Ramos (cell line): Measurements from ENCODE around the gene OR10D3.
"Not testable (repeated sequence)": the region's sequence is repeated elsewhere in the genome, so short reads cannot be mapped to it uniquely, and the experiment has no call there.

Experiments used
- in situ Hi-C: fragments of 300-500 bp; cut with MboI; formaldehyde crosslinking; loops from one replicate; pipeline ENCODE4 v1.14.3; 2022; ENCODE audit warnings: low sequenced_read_pairs; ENCODE audit not compliant: unreplicated experiment

The OR10D3 gene, protein sequence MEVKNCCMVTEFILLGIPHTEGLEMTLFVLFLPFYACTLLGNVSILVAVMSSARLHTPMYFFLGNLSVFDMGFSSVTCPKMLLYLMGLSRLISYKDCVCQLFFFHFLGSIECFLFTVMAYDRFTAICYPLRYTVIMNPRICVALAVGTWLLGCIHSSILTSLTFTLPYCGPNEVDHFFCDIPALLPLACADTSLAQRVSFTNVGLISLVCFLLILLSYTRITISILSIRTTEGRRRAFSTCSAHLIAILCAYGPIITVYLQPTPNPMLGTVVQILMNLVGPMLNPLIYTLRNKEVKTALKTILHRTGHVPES

DNA sequence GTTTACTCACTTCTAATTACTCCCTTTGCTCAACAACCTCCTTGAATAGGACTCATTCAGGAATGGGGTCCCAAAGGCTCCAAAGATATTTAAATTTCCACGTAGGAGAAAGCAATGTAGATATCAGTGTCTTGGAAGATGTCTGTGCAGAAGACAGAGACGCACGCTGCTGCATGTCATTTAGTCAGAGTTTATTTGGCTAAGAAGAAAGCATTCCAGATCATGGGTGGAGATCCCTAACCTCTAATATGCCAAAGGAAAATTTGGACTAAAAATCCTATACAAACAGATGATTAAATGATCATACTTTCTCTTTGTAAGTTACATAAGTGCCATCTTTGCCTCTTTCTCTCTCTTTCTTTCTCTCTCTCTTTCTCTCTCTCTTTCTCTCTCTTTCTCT, at the start of gene OR10D3:
OR10D3 (plus strand) TSS at position 278 of the 400 bp plus-strand sequence. CDS start 1,925 bp downstream, outside the sequence.
- in situ Hi-C loops, result no loop called here

DNA sequence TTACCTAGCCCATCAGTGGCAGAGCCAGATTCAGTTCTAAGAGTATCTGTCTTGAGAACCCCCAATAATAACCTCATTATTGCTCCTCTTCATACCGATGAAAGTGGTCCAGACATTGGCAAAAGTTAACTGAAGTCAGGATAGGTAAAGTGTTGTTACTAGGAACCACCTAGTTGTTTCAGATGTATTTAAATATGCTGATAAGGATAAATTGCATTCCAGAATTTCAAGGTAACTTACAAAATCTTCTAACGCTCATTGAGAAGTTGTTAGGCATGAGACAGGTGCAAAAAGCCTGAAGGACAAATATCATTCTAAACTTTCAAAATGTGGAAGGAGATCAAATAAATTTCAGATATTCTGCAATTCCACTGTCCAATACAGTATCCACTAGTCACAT, 40.1 kb upstream of the OR10D3 start:
- in situ Hi-C loops, result no loop called here

DNA sequence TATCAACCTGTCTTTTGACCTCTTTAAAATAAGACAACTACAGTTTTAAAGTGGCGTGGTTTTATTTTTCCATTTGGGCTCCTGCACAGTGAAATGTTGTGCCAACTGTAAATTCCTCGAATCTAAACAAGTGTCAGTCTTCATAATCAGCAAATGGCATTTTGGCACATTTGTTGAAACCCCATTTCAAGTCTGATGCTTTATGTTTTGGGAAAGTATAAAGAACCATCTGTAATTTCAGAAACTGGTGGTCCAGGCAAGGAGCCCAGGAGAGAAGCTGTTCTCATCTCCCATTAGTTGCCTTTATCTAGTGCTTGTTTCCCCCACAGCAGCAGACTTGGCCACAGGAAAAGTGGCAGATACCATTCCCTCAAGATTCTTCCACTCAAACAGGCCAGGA, 35.2 kb upstream of the OR10D3 start:
- in situ Hi-C loops, result no loop called here

DNA sequence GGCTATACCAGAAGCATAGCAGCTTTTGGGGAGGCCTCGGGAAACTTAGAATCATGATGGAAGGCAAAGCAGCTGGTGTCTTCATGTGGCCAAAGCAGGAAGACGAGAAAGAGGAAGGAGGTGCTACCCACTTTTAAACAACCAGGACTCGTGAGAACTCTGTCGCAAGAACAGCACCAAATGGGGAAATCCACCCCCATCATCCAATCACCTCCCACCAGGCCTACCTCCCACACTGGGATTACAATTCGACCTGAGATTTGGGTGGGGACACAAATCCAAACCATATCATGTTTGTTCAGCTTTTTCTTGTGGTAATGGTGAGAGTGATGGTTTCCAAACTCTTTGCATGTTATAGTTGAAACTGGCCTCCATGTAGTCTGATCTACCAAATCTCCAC, 32.5 kb upstream of the OR10D3 start:
- in situ Hi-C loops, result no loop called here

DNA sequence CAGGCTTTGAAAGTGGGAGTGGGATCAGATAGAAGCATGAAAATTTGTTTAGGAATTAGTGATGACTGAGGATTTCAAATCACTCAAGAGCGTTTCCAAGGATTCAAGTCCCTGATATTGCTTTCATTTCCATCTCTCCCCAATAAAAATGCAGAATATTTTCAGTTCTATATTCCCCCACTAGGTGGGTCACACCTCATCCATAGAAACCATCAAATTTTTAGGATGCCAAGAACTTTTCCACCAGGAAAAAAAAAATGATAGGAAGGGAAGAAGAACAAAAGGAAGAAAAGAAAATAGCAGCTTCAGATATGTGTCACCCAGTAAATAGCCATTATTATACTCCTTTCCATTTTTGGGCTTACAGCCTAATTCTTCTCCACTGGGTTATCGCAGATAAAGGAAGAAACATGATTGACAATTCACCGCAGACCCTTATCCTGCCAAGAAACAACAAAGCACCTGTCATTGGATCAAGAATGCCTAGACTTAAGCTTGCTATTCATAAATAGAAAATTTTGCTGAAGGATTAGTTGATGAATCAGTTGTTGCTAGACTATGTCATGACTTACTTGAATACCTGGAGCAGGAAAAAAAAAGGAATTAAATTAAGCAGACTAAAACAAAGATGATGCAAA, 30.3 kb upstream of the OR10D3 start:
- in situ Hi-C loops, result no loop called here

DNA sequence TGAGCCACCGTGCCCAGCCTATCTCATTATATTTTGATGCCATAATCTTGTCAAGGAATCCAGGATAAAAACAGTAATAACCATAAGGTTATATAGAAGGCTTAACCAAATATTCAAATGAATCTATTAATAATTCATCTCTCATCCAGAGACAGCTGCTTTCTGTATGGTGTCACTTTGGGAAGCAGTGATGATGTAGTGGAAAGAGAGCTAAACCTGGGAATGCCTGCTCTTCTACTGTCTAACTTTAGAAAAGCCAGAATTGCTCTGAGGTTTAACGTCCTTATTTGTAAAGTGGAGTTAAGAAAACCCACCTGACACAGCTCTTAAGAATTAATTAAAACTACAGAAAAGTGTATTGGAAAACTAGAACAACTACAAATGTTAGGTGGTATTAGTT, 29.3 kb upstream of the OR10D3 start:
- in situ Hi-C loops, result no loop called here

DNA sequence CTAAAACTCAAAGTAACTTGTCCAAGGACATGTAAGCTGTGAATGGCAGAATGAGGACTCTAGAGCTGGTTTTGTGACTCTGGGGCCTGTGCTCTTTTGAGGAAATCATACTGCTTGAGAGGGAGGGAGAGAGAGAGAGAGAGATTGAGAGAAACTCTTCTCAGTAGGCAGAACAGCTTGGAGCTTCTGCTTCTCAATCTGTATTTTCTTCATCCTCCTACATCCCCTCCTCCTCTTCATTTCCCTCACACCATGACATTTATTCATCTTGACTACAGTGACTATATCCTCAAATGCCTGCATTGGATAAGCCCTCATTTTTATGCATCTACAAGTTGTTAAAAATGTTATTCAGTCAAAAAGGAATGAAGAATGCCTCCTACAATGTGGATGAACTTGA, 23.7 kb upstream of the OR10D3 start:
- in situ Hi-C loops, result no loop called here

DNA sequence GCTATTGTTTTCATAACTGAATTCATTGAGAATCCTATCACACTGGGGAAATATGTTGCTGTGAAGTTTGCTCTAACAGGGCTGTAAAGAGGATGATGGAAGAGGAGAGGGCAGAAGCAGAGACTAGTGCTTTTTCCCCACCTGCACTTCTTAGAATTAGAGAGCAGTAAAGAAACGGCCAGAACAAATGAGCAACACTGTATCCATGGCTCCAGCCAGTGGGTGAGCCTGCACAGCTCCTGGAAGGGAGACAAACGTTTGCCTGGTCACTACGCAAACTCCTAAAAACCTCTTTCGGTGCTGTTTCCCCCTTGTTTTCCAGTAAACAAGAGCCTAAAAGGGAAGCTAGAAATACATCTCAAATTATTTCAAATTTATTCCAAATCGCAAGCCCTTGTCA, 22.2 kb upstream of the OR10D3 start:
- in situ Hi-C loops, result no loop called here

DNA sequence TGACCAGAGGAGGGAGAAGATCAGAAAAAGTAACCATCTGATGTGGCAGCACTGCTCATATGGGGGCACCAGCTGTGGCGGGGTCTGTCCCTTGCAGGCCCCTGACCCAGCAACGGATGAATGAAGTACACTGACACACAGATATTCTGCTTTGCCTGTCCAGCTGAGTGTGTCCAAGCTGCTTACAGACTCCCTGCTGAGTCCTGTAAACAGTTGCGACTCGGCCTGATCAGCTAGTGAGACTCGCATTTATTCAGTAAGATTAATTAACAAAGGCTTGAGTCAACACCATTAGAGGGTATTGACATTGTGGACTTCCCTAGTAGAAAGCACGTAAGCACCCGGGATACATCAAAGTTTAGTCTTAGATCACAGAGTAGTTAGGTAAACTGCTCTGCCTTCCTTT, 15.3 kb upstream of the OR10D3 start:
- in situ Hi-C loops, result no loop called here

DNA sequence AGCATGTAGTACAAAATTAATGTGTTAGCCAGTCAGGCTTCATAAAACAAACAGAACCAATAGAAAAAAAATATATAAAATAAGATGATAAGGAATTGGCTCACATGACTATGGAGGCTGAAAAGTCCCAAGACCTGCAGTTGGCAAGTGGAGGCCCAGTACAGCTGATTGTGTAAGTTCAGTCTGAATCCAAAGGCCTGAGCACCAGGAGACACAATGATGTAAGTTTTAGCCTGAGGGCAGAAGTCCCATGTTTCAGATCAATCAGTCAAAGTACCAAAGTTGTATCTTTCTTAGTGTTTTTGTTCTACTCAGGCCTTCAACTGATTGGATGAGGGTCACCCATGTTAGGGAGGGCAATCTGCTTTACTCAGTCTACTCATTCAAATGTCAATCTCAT, 14.3 kb upstream of the OR10D3 start:
- in situ Hi-C loops, result no loop called here

DNA sequence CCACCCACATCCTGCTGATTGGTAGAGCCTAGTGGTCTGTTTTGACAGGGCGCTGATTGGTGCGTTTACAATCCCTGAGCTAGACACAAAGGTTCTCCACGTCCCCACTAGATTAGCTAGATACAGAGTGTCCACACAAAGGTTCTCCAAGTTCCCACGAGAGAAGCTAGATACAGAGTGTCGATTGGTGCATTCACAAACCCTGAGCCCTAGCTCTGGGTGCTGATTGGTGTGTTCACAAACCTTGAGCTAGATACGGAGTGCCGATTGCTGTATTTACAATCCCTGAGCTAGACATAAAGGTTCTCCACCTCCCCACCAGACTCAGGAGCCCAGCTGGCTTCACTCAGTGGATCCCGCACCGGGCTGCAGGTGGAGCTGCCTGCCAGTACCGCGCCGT, 12.8 kb upstream of the OR10D3 start:
- in situ Hi-C loops, result not testable (repeated sequence)

DNA sequence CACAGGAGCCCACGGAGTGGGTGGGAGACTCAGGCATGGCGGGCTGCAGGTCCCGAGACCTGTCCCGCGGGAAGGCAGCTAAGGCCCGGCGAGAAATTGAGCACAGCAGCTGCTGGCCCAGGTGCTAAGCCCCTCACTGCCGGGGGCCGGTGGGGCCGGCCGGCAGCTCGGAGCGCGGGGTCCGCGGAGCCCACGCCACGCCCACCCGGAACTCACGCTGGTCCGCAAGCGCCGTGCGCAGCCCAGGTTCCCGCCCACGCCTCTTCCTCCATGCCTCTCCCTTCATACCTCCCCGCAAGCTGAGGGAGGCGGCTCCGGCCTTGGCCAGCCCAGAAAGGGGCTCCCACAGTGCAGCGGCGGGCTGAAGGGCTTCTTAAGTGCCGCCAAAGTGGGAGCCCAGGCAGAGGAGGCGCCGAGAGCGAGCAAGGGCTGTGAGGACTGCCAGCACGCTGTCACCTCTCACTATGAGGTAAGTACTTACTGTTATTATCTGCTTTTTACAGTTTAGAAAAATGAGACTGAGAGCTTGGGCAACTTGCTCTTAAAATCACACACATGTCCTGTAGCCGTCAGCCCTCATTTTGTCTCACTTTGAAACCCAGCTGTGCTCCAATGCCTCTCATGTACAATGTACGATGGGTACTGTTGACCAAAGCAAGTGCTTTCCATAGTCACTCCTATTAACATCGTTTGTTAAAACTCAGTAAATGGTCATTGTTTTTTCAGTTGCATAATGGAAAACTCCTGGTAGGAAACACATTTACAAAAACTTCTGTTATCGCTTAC, 12.2 kb upstream of the OR10D3 start:
- in situ Hi-C loops, result no loop called here

DNA sequence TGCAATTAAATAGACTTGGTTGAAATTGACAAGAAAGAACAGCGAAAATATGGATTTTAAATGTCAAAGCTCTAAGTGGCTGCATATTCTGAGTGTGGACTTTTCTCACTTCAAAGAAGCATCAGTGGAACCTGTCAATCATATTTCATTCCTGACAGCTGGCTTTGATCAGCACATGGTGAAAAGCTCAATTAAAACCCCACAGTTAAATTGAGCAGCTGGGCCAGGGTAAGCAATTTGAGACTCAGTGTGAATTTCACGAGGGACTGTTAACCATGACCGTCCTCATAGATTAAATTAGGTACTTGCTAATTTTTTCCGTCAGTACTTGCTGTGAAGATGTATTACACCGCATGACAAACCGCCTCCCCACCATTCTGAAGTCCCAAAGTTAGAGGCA, 11.0 kb upstream of the OR10D3 start:
- in situ Hi-C loops, result no loop called here

DNA sequence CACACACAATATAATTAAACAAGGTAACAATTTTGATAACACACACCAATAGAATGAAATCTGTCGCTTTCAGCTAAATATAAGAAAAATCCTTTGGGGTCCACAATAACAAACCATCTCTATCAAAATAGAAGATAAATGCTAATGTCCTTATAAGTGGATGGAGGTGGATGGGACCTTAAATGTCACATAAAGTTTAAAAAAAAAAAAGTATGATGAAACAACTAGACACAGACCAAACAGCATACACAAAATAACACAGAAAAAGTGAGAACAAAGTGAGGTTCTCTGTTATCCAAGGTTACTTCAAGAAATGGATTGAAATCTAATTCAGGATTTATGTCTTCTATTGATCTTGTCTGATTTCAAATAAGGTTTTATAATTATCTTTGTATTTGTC, 10.5 kb upstream of the OR10D3 start:
- in situ Hi-C loops, result no loop called here

DNA sequence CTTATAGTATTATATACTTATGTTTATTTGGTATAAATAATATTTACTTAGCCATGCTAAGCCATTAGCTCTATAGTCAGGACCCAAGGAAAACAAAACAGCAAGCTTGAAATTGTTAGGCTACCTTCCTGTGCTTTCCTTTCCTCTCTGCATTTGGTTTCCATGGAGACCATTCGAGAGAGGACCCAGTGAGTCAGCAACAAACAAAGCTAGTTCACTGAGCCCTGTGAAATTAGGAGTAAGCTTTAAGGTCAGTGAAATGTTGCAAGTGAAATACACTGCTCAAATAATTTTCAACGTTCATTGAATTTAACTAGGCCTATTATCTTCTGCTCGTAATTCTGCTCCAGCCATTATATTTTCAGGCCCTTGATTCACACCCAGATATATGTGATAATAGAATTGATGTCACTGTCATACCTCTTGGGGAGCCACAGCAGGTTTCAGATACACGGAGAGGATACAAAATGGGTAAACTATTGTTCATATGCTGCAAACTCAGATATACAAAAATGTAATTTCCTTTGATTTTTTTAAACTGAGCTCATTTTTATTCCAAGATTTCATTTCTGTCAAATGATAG, 9.1 kb upstream of the OR10D3 start:
- in situ Hi-C loops, result no loop called here

DNA sequence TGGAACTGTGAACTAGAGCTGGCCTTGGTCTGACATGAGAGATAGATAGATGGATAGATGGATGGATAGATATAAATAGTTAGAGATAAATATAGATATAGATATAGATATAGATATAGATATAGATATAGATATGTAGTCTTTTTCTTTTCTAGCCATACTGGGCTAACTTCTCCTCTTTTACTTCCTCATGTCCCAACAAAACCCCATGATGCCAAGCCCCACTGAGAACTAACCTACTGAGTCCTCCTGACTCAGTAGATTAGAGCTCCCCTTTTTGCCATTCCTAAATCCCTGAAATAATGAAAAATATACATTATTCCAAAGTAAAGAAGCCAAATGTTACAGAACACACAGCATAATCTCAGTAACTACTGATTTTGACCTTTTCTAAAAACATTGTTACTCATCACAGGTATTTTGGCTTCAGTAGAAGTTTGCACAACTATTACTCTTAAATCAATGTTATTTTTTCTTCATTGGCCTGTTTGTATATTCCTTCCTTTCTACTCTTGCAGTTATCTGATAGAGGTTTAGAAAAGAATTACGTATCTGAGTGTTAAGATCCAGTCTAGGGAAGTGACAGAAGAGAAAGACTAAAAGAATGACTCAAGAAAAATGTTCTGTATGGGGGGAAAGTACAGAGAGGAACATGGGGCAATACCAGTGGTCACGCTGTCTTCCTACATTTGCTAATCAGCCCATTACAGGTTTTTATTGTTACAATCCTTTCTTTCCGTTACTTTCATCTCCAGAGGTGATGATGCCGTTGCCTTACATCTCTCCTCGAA, 6.0 kb upstream of the OR10D3 start:
- in situ Hi-C loops, result no loop called here

DNA sequence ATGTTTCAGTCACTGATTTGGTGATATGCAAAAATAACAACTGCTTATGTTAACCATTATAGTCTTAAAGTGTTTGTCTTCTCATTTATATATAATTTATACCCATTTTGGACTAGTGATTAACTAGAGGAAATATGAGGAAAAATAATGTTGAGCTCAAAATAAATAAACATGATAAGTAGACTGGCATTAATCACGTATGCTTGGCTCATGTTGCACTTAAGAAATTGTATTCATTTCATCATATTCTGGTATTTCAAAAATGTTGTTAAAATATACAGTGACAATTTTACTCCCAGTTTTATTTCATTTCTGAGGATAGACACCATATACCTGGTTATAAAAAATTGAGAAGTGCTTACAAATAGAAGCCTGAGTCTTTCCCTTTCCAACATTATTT, 3.8 kb upstream of the OR10D3 start:
- in situ Hi-C loops, result no loop called here

DNA sequence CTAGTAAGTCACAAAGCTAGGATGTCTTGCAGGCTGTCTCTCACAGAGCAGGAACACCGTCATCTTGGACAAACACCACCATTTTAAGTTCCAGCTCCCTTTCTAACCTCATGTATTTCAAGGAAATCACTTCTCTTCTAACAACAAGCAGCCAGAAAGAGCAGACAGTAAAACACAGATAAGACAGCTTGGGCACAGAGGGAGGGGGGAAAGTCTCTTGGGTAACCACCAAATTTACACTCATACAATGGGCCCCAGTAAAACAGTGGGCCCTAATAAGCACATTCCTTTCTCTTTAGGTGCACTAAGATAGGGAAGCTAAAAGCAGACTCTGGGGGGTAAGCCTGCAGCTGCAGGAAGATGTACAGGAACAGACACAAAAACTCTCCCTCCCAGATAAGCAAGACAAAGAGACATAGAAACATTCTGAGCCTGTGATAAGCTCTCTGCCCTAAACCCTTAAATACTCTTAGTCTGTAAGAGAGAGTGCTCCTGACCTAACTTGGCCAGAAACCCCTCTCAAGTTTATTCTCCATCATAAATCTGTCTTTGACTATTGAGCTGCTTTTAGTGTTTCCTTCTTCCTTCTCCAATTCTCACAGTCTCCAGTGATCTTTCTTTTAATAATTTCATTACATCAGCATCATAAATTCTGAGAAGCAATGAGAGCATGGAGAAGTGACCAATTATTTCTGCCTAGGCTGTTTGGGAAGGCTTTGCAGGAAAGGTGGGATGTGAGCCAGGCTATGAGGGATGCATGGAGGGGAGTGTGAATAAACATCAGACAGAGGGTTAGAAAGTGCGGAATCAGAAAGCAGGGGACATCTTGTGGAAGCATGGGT, 7.4 kb downstream of the OR10D3 start:
- in situ Hi-C loops, result loop anchor here (10.0 kb wide), 1 partner anchor 116 kb away; no protein-coding TSS in a partner anchor
